IMR-90 (cell line): ENCODE measurements around the gene MERTK. TPM values are rescaled to one million over a fixed set of nuclear protein-coding genes. Genes with fewer than 3 reads are reported as not detected.

Source experiments
- ATAC-seq: fragments of 200-7000 bp; cut with Tn5 transposase; 2 replicates; pipeline ENCODE4 v1.9.1; 2020; ENCODE audit warnings: low read depth, mild to moderate bottlenecking, moderate library complexity
- BruUV-seq: library from RNA; stranded (reverse); fragments of 400-500 nt; replicated peaks from 2 replicates; lab custom pipeline; 2021; lab: Mats Ljungman, UMichigan
- CTCF ChIA-PET: fragments of 300-600 bp; formaldehyde crosslinking; extraction: SDS; loops from one replicate; lab custom pipeline; 2021; ENCODE audit warnings: antibody characterized with exemption; lab: Yijun Ruan, JAX
- POLR2A ChIA-PET: fragments of 300-600 bp; sonication (Branson Sonifier 250); formaldehyde crosslinking; loops from one replicate; lab custom pipeline; 2022; ENCODE audit warnings: antibody characterized with exemption; ENCODE audit not compliant: unreplicated experiment; lab: Charles Lee
- DNase-seq: peaks from one replicate; pipeline ENCODE4 v3.0.0; 2013
- H2AFZ ChIP-seq: replicated peaks from 2 replicates; pipeline ENCODE3; 2013; ENCODE audit warnings: low read length, mild to moderate bottlenecking; ENCODE audit not compliant: poor library complexity
- H2AK5ac ChIP-seq: 2 replicates; pipeline ENCODE4 v1.6.1; 2013; ENCODE audit warnings: low read depth, low read length, inconsistent platforms
- H2AK9ac ChIP-seq: replicated peaks from 2 replicates; pipeline ENCODE3; 2013; ENCODE audit warnings: mild to moderate bottlenecking, low read depth, low read length, moderate library complexity; ENCODE audit not compliant: poor library complexity
- H2BK120ac ChIP-seq: 2 replicates; pipeline ENCODE4 v1.6.1; 2013; ENCODE audit warnings: low read depth, low read length, inconsistent platforms
- H2BK15ac ChIP-seq: 3 replicates; pipeline ENCODE4 v1.6.1; 2013; ENCODE audit warnings: low read depth, low read length, inconsistent platforms
- H2BK20ac ChIP-seq: 2 replicates; pipeline ENCODE4 v1.6.1; 2013; ENCODE audit warnings: low read depth, mild to moderate bottlenecking, inconsistent platforms, low read length, moderate library complexity
- H2BK5ac ChIP-seq: 2 replicates; pipeline ENCODE4 v1.6.1; 2013; ENCODE audit warnings: mild to moderate bottlenecking, low read depth, low read length, inconsistent platforms; ENCODE audit not compliant: poor library complexity, severe bottlenecking
- H3K14ac ChIP-seq: replicated peaks from 2 replicates; pipeline ENCODE4 v1.6.1; 2013; ENCODE audit warnings: low read depth, low read length, inconsistent platforms
- H3K18ac ChIP-seq: 2 replicates; pipeline ENCODE4 v1.6.1; 2013; ENCODE audit warnings: low read depth, low read length, control low read depth
- H3K23ac ChIP-seq: 2 replicates; pipeline ENCODE4 v1.6.1; 2013; ENCODE audit warnings: low read depth, low read length, inconsistent platforms
- H3K27ac ChIP-seq: 2 replicates; pipeline ENCODE4 v1.5.1; 2013; ENCODE audit warnings: mild to moderate bottlenecking, control low read depth, low read length; ENCODE audit not compliant: insufficient read depth
- H3K27me3 ChIP-seq: 2 replicates; pipeline ENCODE4 v1.6.1; 2013; ENCODE audit warnings: low read length; ENCODE audit not compliant: control insufficient read depth, insufficient read depth
- H3K36me3 ChIP-seq: 2 replicates; pipeline ENCODE4 v1.6.1; 2013; ENCODE audit warnings: low read length, mixed read lengths; ENCODE audit not compliant: control insufficient read depth, insufficient read depth
- H3K4ac ChIP-seq: 2 replicates; pipeline ENCODE4 v1.6.1; 2013; ENCODE audit warnings: low read depth, low read length, inconsistent platforms
- H3K4me1 ChIP-seq: 2 replicates; pipeline ENCODE4 v1.6.1; 2013; ENCODE audit warnings: low read length, mixed read lengths; ENCODE audit not compliant: control insufficient read depth, insufficient read depth
- H3K4me2 ChIP-seq: 2 replicates; pipeline ENCODE4 v1.6.1; 2013; ENCODE audit warnings: low read depth, mild to moderate bottlenecking, control low read depth, low read length, moderate library complexity
- H3K4me3 ChIP-seq: 2 replicates; pipeline ENCODE4 v1.5.1; 2013; ENCODE audit warnings: low read depth, mild to moderate bottlenecking, control low read depth, low read length, moderate library complexity; ENCODE audit not compliant: insufficient read depth
- H3K56ac ChIP-seq: 2 replicates; pipeline ENCODE4 v1.6.1; 2013; ENCODE audit warnings: low read length, inconsistent platforms; ENCODE audit not compliant: insufficient read depth; ENCODE audit errors: extremely low read depth
- H3K79me1 ChIP-seq, 2 experiments: 2 replicates each; pipeline ENCODE4 v1.6.1; 2013; ENCODE audit warnings: low read length in 2 of 2, inconsistent platforms in 1 of 2, low read depth in 1 of 2
- H3K9ac ChIP-seq: 2 replicates; pipeline ENCODE4 v1.6.1; 2013; ENCODE audit warnings: low read depth, low read length, control low read depth
- H3K9me1 ChIP-seq: 2 replicates; pipeline ENCODE4 v1.6.1; 2013; ENCODE audit warnings: low read length, inconsistent platforms; ENCODE audit not compliant: insufficient read depth
- H3K9me3 ChIP-seq: 2 replicates; pipeline ENCODE4 v1.6.1; 2013; ENCODE audit warnings: low read length; ENCODE audit not compliant: control insufficient read depth, insufficient read depth
- H4K20me1 ChIP-seq: 2 replicates; pipeline ENCODE4 v1.6.1; 2013; ENCODE audit warnings: low read length, inconsistent platforms; ENCODE audit not compliant: insufficient read depth
- H4K5ac ChIP-seq: 2 replicates; pipeline ENCODE4 v1.6.1; 2013; ENCODE audit warnings: mild to moderate bottlenecking, low read depth, low read length, control low read depth
- H4K8ac ChIP-seq, 2 experiments: 2 replicates each; pipeline ENCODE4 v1.6.1; 2013; ENCODE audit warnings: low read depth in 2 of 2, low read length in 2 of 2, control low read depth in 1 of 2, inconsistent platforms in 1 of 2
- H4K91ac ChIP-seq: 2 replicates; pipeline ENCODE4 v1.6.1; 2013; ENCODE audit warnings: low read depth, low read length, inconsistent platforms; ENCODE audit not compliant: insufficient read depth
- CHD1 ChIP-seq: IDR thresholded peaks from 2 replicates; pipeline ENCODE4 v1.6.1; 2012; ENCODE audit warnings: low read depth, low read length, improper control_type of control experiment
- FOS ChIP-seq: fragments of 150-350 bp; IDR thresholded peaks from 2 replicates; pipeline ENCODE4 v1.6.1; 2016; ENCODE audit warnings: low read depth, low read length
- MAFK ChIP-seq: IDR thresholded peaks from 2 replicates; pipeline ENCODE4 v1.6.1; 2012; ENCODE audit warnings: low read depth, low read length, improper control_type of control experiment
- POLR2A ChIP-seq: IDR thresholded peaks from 2 replicates; pipeline ENCODE4 v1.6.1; 2012; ENCODE audit warnings: mild to moderate bottlenecking, low read depth, low read length
- RAD21 ChIP-seq: IDR thresholded peaks from 2 replicates; pipeline ENCODE4 v1.6.1; 2012; ENCODE audit warnings: low read length, improper control_type of control experiment
- RCOR1 ChIP-seq: IDR thresholded peaks from 2 replicates; pipeline ENCODE4 v1.6.1; 2012; ENCODE audit warnings: mild to moderate bottlenecking, low read length, improper control_type of control experiment; ENCODE audit not compliant: insufficient replicate concordance
- WGBS, 2 experiments: methylation state at CpG; one replicate each; pipeline versions ENCODE4 v1.1.5 to v1.1.7; 2013; ENCODE audit warnings: missing lambda C conversion rate in 2 of 2; ENCODE audit not compliant: insufficient read length in 1 of 2; ENCODE audit errors: extremely low coverage in 2 of 2; 5-methylcytosine and 5-hydroxymethylcytosine counted together
- dilution Hi-C: fragments of 300-500 bp; cut with HindIII; formaldehyde crosslinking; loops from one replicate; pipeline ENCODE4 v1.14.3; 2018; ENCODE audit warnings: low sequenced_read_pairs; ENCODE audit not compliant: unreplicated experiment
- in situ Hi-C: fragments of 300-500 bp; cut with MboI; formaldehyde crosslinking; loops from 3 replicates; pipeline ENCODE4 v1.14.3; 2019; ENCODE audit warnings: low sequenced_read_pairs, inconsistent platforms, mixed read lengths
- intact Hi-C: fragments of 100-400 bp; cut with micrococcal nuclease; formaldehyde crosslinking; loops from 2 replicates; pipeline ENCODE4 v1.10.0; 2022
- polyA plus RNA-seq, 3 experiments: library from polyadenylated mRNA; depleted of rRNA; stranded (reverse); fragments of >200 nt; gene quantifications; 2 replicates each; pipeline ENCODE4 v1.2.3, GENCODE V29; 2012; ENCODE audit warnings: low replicate concordance in 1 of 3
- total RNA-seq: library from RNA; depleted of rRNA; stranded (reverse); fragments of >200 nt; gene quantifications from 2 replicates; pipeline ENCODE4 v1.2.3, GENCODE V29; 2012
- TF ChIP-seq, protein P1 (sequence below): conservative IDR thresholded peaks from 2 replicates; pipeline ENCODE4 v1.5.1; 2012; ENCODE audit warnings: mild to moderate bottlenecking, low read depth, low read length, improper control_type of control experiment
- TF ChIP-seq, protein P2 (sequence below): fragments of 150-350 bp; IDR thresholded peaks from 2 replicates; pipeline ENCODE4 v1.6.1; 2016; ENCODE audit warnings: low read depth, mild to moderate bottlenecking, low read length, moderate library complexity, borderline replicate concordance

Gene MERTK
- total and polyA plus RNA-seq, 2 of the 4 experiments (the other 2 are of a cell fraction), result 0.36 to 0.62 TPM

DNA sequence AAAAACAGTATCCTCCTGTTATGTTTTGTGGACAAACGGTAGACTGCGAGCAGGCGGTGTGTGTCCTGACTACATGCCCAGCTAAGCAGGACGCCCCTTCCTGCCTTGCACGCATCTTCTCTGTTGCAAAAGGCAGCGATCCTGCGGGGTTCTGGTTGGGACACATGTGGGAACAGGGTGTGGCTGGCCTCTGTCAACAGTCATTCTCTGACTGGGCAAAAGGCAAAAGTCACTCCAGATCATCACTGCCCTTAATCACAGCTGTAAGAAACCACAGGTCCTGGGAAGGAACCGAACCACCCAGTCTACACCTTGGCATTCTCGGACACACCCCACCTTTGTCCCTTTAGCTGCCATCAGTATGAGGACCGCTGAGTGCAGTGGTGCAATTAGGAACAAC is 112.3 kb downstream of the MERTK start:
- Histone ChIP-seq H3K23ac (no peak overlapping the region), H3K4ac (no peak overlapping the region), H3K79me1 (no peaks in the 10 kb centered on the region), H2BK15ac (no peak overlapping the region), H4K8ac (no peak overlapping the region), H2BK5ac (no peak overlapping the region), H2BK120ac (no peak overlapping the region), H3K56ac (no peak overlapping the region), H3K36me3 (no peaks in the 10 kb centered on the region), H3K27ac (no peak overlapping the region), H3K4me2 (no peak overlapping the region), H3K27me3 (peaks cover 11% of the 10 kb centered on the region), H3K9me3 (no peaks in the 10 kb centered on the region), H2AK9ac (no peak overlapping the region), H3K4me3 (no peak overlapping the region), H4K20me1 (no peaks in the 10 kb centered on the region), H3K9ac (no peak overlapping the region), H3K9me1 (no peaks in the 10 kb centered on the region), H4K91ac (no peak overlapping the region), H4K5ac (no peak overlapping the region), H2AK5ac (no peak overlapping the region), H2BK20ac (no peak overlapping the region), H3K14ac (no peak overlapping the region), H2AFZ (no peak overlapping the region), H3K18ac (no peak overlapping the region), H3K4me1 (no peaks in the 10 kb centered on the region)
- TF ChIP-seq RCOR1 (no peak), CHD1 (no peak), POLR2A (no peak), MAFK (no peak), RAD21 (no peak), FOS (no peak)
- TF ChIP-seq, protein P1, sequence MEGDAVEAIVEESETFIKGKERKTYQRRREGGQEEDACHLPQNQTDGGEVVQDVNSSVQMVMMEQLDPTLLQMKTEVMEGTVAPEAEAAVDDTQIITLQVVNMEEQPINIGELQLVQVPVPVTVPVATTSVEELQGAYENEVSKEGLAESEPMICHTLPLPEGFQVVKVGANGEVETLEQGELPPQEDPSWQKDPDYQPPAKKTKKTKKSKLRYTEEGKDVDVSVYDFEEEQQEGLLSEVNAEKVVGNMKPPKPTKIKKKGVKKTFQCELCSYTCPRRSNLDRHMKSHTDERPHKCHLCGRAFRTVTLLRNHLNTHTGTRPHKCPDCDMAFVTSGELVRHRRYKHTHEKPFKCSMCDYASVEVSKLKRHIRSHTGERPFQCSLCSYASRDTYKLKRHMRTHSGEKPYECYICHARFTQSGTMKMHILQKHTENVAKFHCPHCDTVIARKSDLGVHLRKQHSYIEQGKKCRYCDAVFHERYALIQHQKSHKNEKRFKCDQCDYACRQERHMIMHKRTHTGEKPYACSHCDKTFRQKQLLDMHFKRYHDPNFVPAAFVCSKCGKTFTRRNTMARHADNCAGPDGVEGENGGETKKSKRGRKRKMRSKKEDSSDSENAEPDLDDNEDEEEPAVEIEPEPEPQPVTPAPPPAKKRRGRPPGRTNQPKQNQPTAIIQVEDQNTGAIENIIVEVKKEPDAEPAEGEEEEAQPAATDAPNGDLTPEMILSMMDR, result no peak
- TF ChIP-seq, protein P2, sequence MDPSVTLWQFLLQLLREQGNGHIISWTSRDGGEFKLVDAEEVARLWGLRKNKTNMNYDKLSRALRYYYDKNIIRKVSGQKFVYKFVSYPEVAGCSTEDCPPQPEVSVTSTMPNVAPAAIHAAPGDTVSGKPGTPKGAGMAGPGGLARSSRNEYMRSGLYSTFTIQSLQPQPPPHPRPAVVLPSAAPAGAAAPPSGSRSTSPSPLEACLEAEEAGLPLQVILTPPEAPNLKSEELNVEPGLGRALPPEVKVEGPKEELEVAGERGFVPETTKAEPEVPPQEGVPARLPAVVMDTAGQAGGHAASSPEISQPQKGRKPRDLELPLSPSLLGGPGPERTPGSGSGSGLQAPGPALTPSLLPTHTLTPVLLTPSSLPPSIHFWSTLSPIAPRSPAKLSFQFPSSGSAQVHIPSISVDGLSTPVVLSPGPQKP, result no peak
- ATAC-seq (no peak), DNase-seq (no peak)
- ChIA-PET CTCF (no interaction called here), POLR2A (no interaction called here)
- 79% methylated on average over 2 of the region's 10 CpGs; no CpG with 5 or more reads in 1 of the 2 experiments for WGBS, 2 experiments
- intact Hi-C loops, result no loop called here
- BruUV-seq, result no TSS peak
- dilution Hi-C loops, result no loop called here
- in situ Hi-C loops, result no loop called here
